Measurements from ENCODE around the gene ZFHX3.

ZFHX3 gene

GRCh38 chr16:72884573-72884972, 163.4 kb downstream of the ZFHX3 start:
- no peak for TF ChIP-seq CTCF (conservative IDR thresholded peaks at IDR 0.05)
- no peak for TF ChIP-seq ZFX (IDR thresholded peaks at IDR 0.05)
- no peak overlapping the region for H3K27ac ChIP-seq

- H3K27ac ChIP-seq = no peak overlapping the region
- TF ChIP-seq CTCF (conservative IDR thresholded peaks at IDR 0.05) (no peak), ZFX (IDR thresholded peaks at IDR 0.05) (no peak)
Measured at GRCh38 chr16:72884037-72884436, 163.9 kb downstream of the ZFHX3 start.

GRCh38 chr16:72879846-72880245, 168.1 kb downstream of the ZFHX3 start:
- H3K27ac ChIP-seq = no peak overlapping the region
- TF ChIP-seq CTCF (conservative IDR thresholded peaks at IDR 0.05) (no peak), ZFX (IDR thresholded peaks at IDR 0.05) (no peak)

- no peak for TF ChIP-seq CTCF (conservative IDR thresholded peaks at IDR 0.05)
- TF ChIP-seq ZFX (IDR thresholded peaks at IDR 0.05) = no peak
- no peak overlapping the region for H3K27ac ChIP-seq
Measured at GRCh38 chr16:72878301-72879269, 169.3 kb downstream of the ZFHX3 start.

- TF ChIP-seq CTCF (conservative IDR thresholded peaks at IDR 0.05) = no peak
- TF ChIP-seq ZFX (IDR thresholded peaks at IDR 0.05) = no peak
- H3K27ac ChIP-seq = no peak overlapping the region
Measured at GRCh38 chr16:72877374-72878028, 170.4 kb downstream of the ZFHX3 start.

GRCh38 chr16:72876981-72877373, 171.0 kb downstream of the ZFHX3 start:
- TF ChIP-seq ZFX (IDR thresholded peaks at IDR 0.05) (no peak), CTCF (conservative IDR thresholded peaks at IDR 0.05) (no peak)
- no peak overlapping the region for H3K27ac ChIP-seq

GRCh38 chr16:72876221-72876620, 171.7 kb downstream of the ZFHX3 start:
- TF ChIP-seq CTCF (conservative IDR thresholded peaks at IDR 0.05) = no peak
- no peak for TF ChIP-seq ZFX (IDR thresholded peaks at IDR 0.05)
- H3K27ac ChIP-seq = no peak overlapping the region

All from C4-2B (cell line).